C1 segment of cervical spinal cord (tissue), 14 donors: ENCODE results near the gene TFCP2L1.

Source experiments
- DNase-seq, 14 donors: peaks; one replicate each; lab custom pipeline; 2025; lab: John Stamatoyannopoulos, UW

Gene TFCP2L1

GRCh38 chr2:121175326-121175725 lies 109.7 kb downstream of the TFCP2L1 start:
- DNase-seq = no peak

- DNase-seq = no peak
Measured at GRCh38 chr2:121173806-121174205, 111.2 kb downstream of the TFCP2L1 start.

- DNase-seq = no peak
Measured at GRCh38 chr2:121173112-121173511, 111.9 kb downstream of the TFCP2L1 start.

GRCh38 chr2:121172456-121172855 lies 112.5 kb downstream of the TFCP2L1 start:
- DNase-seq = no peak

- DNase-seq = no peak
Measured at GRCh38 chr2:121171625-121172119, 113.3 kb downstream of the TFCP2L1 start.

GRCh38 chr2:121170577-121170976 lies 114.4 kb downstream of the TFCP2L1 start:
- DNase-seq = no peak

GRCh38 chr2:121167411-121167810 lies 117.6 kb downstream of the TFCP2L1 start:
- no peak for DNase-seq
